ENCODE results near the gene IQGAP2. TPM values are rescaled to one million over a fixed set of nuclear protein-coding genes. Genes with fewer than 3 reads are reported as not detected.

Gene IQGAP2
- total RNA-seq, 2 experiments from 2014 or later = 37.7 to 39.1 TPM

- POLR2A ChIA-PET = interaction anchor here (0.9 kb wide), 1 partner anchor 118 kb away, joined by 3 read pairs; no protein-coding TSS in a partner anchor
- intact Hi-C loops (cut with micrococcal nuclease) = no loop called here
- Mint-ChIP-seq H3K36me3 (ENCODE audit: low read depth) (peaks cover 2% of the 10 kb centered on the region), H3K27me3 (no peaks in the 10 kb centered on the region), H3K27ac (no peak overlapping the region), H3K4me3 (no peak overlapping the region), H3K4me1 (ENCODE audit: low read depth) (peaks cover 71% of the 10 kb centered on the region), H3K9me3 (no peaks in the 10 kb centered on the region)
- CTCF ChIA-PET = no interaction called here
- no peak for TF ChIP-seq CTCF (IDR thresholded peaks at IDR 0.05)
- DNase-seq (no peak), ATAC-seq (no peak)
These were observed 121.2 kb downstream of the IQGAP2 start for GRCh38 chr5:76524101-76524835.

GRCh38 chr5:76524868-76525267, 121.8 kb downstream of the IQGAP2 start:
- no peak for TF ChIP-seq CTCF (IDR thresholded peaks at IDR 0.05)
- peaks cover 2% of the 10 kb centered on the region for H3K36me3 Mint-ChIP-seq (ENCODE audit: low read depth)
- H3K27me3 Mint-ChIP-seq = no peaks in the 10 kb centered on the region
- ATAC-seq (no peak), DNase-seq (no peak)
- H3K9me3 Mint-ChIP-seq = no peaks in the 10 kb centered on the region
- no peak overlapping the region for H3K27ac Mint-ChIP-seq
- intact Hi-C loops (cut with micrococcal nuclease) = no loop called here
- no peak overlapping the region for H3K4me3 Mint-ChIP-seq
- ChIA-PET POLR2A (interaction anchor here (0.9 kb wide), 1 partner anchor 118 kb away, joined by 3 read pairs; no protein-coding TSS in a partner anchor), CTCF (no interaction called here)
- peaks cover 72% of the 10 kb centered on the region for H3K4me1 Mint-ChIP-seq (ENCODE audit: low read depth)

GRCh38 chr5:76525956-76526355, 122.9 kb downstream of the IQGAP2 start:
- Mint-ChIP-seq H3K27ac (no peak overlapping the region), H3K36me3 (ENCODE audit: low read depth) (peaks cover 2% of the 10 kb centered on the region), H3K27me3 (no peaks in the 10 kb centered on the region), H3K4me3 (no peak overlapping the region), H3K4me1 (ENCODE audit: low read depth) (peaks cover 78% of the 10 kb centered on the region), H3K9me3 (no peaks in the 10 kb centered on the region)
- no peak for ATAC-seq
- CTCF ChIA-PET = interaction anchor here (1.9 to 4.6 kb wide), 2 partner anchors 17 to 122 kb away, joined by 7 to 20 read pairs; partner anchors contain the start of gene IQGAP2
- no peak for DNase-seq
- POLR2A ChIA-PET = interaction anchor here (0.6 kb wide), 1 partner anchor 315 kb away, joined by 3 read pairs; no protein-coding TSS in a partner anchor
- no peak for TF ChIP-seq CTCF (IDR thresholded peaks at IDR 0.05)
- intact Hi-C loops (cut with micrococcal nuclease) = no loop called here

- TF ChIP-seq CTCF (IDR thresholded peaks at IDR 0.05) = no peak
- Mint-ChIP-seq H3K27ac (no peak overlapping the region), H3K36me3 (ENCODE audit: low read depth) (peaks cover 2% of the 10 kb centered on the region), H3K27me3 (no peaks in the 10 kb centered on the region), H3K4me1 (ENCODE audit: low read depth) (peaks cover 70% of the 10 kb centered on the region), H3K9me3 (no peaks in the 10 kb centered on the region), H3K4me3 (no peak overlapping the region)
- DNase-seq (no peak), ATAC-seq (no peak)
- ChIA-PET CTCF (interaction anchor here (1.9 to 4.6 kb wide), 2 partner anchors 16 to 123 kb away, joined by 7 to 20 read pairs; partner anchors contain the start of gene IQGAP2), POLR2A (interaction anchor here (0.8 kb wide), 1 partner anchor 23 kb away, joined by 3 read pairs; no protein-coding TSS in a partner anchor)
- intact Hi-C loops (cut with micrococcal nuclease) = no loop called here
These were observed 124.0 kb downstream of the IQGAP2 start for GRCh38 chr5:76526950-76527583.
